K562 (cell line): ENCODE results near the gene UMAD1. TPM values are rescaled to one million over a fixed set of nuclear protein-coding genes. Genes with fewer than 3 reads are reported as not detected.

Experiments
- ATAC-seq: fragments of 200-7000 bp; cut with Tn5 transposase; 3 replicates; pipeline ENCODE4 v1.9.1; 2020; ENCODE audit warnings: moderate library complexity
- BruUV-seq: library from RNA; stranded (reverse); fragments of 400-500 nt; replicated peaks from 2 replicates; lab custom pipeline; 2021; lab: Mats Ljungman, UMichigan
- CTCF ChIA-PET: fragments of 300-600 bp; formaldehyde crosslinking; extraction: SDS; loops from one replicate; lab custom pipeline; 2021; ENCODE audit warnings: low intra/inter-chr PET ratio; lab: Yijun Ruan, JAX
- POLR2A ChIA-PET: fragments of 300-600, 350-650 bp; sonication (Branson Sonifier 250); formaldehyde crosslinking; extraction: SDS; loops from one replicate; lab custom pipeline; 2021; ENCODE audit warnings: antibody characterized with exemption, inconsistent platforms; lab: Yijun Ruan, JAX
- DNase-seq, 4 experiments: peaks; one replicate each; pipeline versions ENCODE4 v3.0.0 to v3.0.0-alpha.2; 2011 to 2018; ENCODE audit warnings: low spot score in 3 of 4, mixed read lengths in 3 of 4; ENCODE audit errors: extremely low read depth in 1 of 4
- FAIRE-seq: peaks from 2 replicates; lab custom pipeline; 2011; peaks lifted over from hg19 to GRCh38; lab: Jason Lieb, UNC
- H2AFZ ChIP-seq: 2 replicates; pipeline ENCODE4 v1.6.0; 2011; ENCODE audit warnings: low read depth, low read length, control low read depth, inconsistent platforms
- H3K27ac ChIP-seq: fragments of 200-600 bp; 3 replicates; pipeline ENCODE4 v1.8.0; 2011; ENCODE audit warnings: low read depth, mild to moderate bottlenecking, control low read depth, inconsistent platforms, low read length, moderate library complexity, mixed read lengths; ENCODE audit errors: extremely low read depth
- H3K27me3 ChIP-seq, 2 experiments: fragments of 300-600 bp in 1 of 2; 2 replicates in 1 of 2; 3 replicates in 1 of 2; pipeline versions ENCODE4 v1.6.0 to v1.8.0; 2011; ENCODE audit warnings: inconsistent platforms in 2 of 2, low read length in 2 of 2, mild to moderate bottlenecking in 1 of 2, mixed read lengths in 1 of 2, moderate library complexity in 1 of 2; ENCODE audit not compliant: control insufficient read depth in 2 of 2, insufficient read depth in 2 of 2
- H3K36me3 ChIP-seq: fragments of 300-600 bp; 3 replicates; pipeline ENCODE4 v1.8.0; 2011; ENCODE audit warnings: mild to moderate bottlenecking, low read length, inconsistent platforms; ENCODE audit not compliant: control insufficient read depth, insufficient read depth
- H3K4me1 ChIP-seq, 2 experiments: fragments of 200-600 bp in 1 of 2; replicated peaks in 1 of 2; 2 replicates in 1 of 2; 3 replicates in 1 of 2; pipeline versions ENCODE4 v1.5.1 to v1.8.0; 2011; ENCODE audit warnings: inconsistent platforms in 2 of 2, low read length in 2 of 2, mild to moderate bottlenecking in 1 of 2, mixed read lengths in 1 of 2, moderate library complexity in 1 of 2; ENCODE audit not compliant: control insufficient read depth in 2 of 2, insufficient read depth in 2 of 2
- H3K4me2 ChIP-seq: 2 replicates; pipeline ENCODE4 v1.6.1; 2011; ENCODE audit warnings: low read length, control low read depth, inconsistent platforms, mixed read lengths; ENCODE audit not compliant: insufficient read depth
- H3K4me3 ChIP-seq: fragments of 200-600 bp; sonication (generic), shearing (Covaris generic); 2 replicates; pipeline ENCODE4 v1.5.1; 2016; ENCODE audit warnings: control low read depth, inconsistent platforms
- H3K79me2 ChIP-seq: fragments of 200-600 bp; 3 replicates; pipeline ENCODE4 v1.8.0; 2011; ENCODE audit warnings: low read length, inconsistent platforms; ENCODE audit not compliant: control insufficient read depth, insufficient read depth
- H3K9ac ChIP-seq, 2 experiments: 2 replicates each; pipeline versions ENCODE4 v1.6.0 to v1.6.1; 2011; ENCODE audit warnings: low read depth in 2 of 2, low read length in 2 of 2, control low read depth in 1 of 2, inconsistent platforms in 1 of 2, mild to moderate bottlenecking in 1 of 2, mixed read lengths in 1 of 2; ENCODE audit not compliant: insufficient read depth in 1 of 2
- H3K9me1 ChIP-seq: one replicate; pipeline ENCODE4 v1.6.0; 2011; ENCODE audit warnings: inconsistent platforms, mild to moderate bottlenecking, low read length, moderate library complexity; ENCODE audit not compliant: control insufficient read depth, insufficient read depth
- H3K9me3 ChIP-seq: replicated peaks from 2 replicates; pipeline ENCODE4 v1.5.1; 2011; ENCODE audit warnings: low read depth, low read length, inconsistent platforms; ENCODE audit not compliant: control insufficient read depth, insufficient read depth
- H4K20me1 ChIP-seq: replicated peaks from 2 replicates; pipeline ENCODE4 v1.6.1; 2011; ENCODE audit warnings: low read length, inconsistent platforms, mixed read lengths; ENCODE audit not compliant: control insufficient read depth, insufficient read depth
- CHD1 ChIP-seq: fragments of 200-600 bp; sonication (generic); IDR thresholded peaks from one replicate; pipeline ENCODE4 v1.6.1; 2012; ENCODE audit warnings: mild to moderate bottlenecking, moderate library complexity, low read length, inconsistent platforms
- CHD4 ChIP-seq: fragments of 200-600 bp; sonication (generic); IDR thresholded peaks from 3 replicates; pipeline ENCODE4 v1.6.1; 2012; ENCODE audit warnings: low read depth, mild to moderate bottlenecking, mixed read lengths, low read length, inconsistent platforms; ENCODE audit not compliant: insufficient read depth, insufficient replicate concordance, poor library complexity, severe bottlenecking
- CTCF ChIP-seq, 3 experiments: IDR thresholded peaks in 2 of 3; conservative IDR thresholded peaks in 1 of 3; 2 replicates each; pipeline ENCODE4 v1.5.1; 2011 to 2012; ENCODE audit warnings: low read length in 3 of 3, mild to moderate bottlenecking in 3 of 3, control low read depth in 2 of 3, improper control_type of control experiment in 1 of 3, inconsistent platforms in 1 of 3, low read depth in 1 of 3, mixed read lengths in 1 of 3, moderate library complexity in 1 of 3; ENCODE audit not compliant: insufficient read depth in 2 of 3
- ELK3 ChIP-seq: fragments of 450-650 bp; formaldehyde crosslinking; IDR thresholded peaks from 2 replicates; pipeline ENCODE4 v1.4.0; 2020; ENCODE audit warnings: mild to moderate bottlenecking
- IRF1 ChIP-seq: sonication (generic); formaldehyde crosslinking; IDR thresholded peaks from 2 replicates; pipeline ENCODE4 v1.8.0; 2022; ENCODE audit warnings: missing genetic modification reagents, mild to moderate bottlenecking, borderline replicate concordance
- MCM3 ChIP-seq: fragments of 450-650 bp; IDR thresholded peaks from 2 replicates; pipeline ENCODE4 v1.6.1; 2016
- TEAD4 ChIP-seq, 2 experiments: sonication (generic) in 1 of 2; formaldehyde crosslinking in 1 of 2; IDR thresholded peaks; 2 replicates each; pipeline versions ENCODE4 v1.6.1 to v1.8.0; 2012 to 2022; ENCODE audit warnings: borderline replicate concordance in 1 of 2, inconsistent platforms in 1 of 2, low read length in 1 of 2, mild to moderate bottlenecking in 1 of 2, missing genetic modification reagents in 1 of 2
- TRIM28 ChIP-seq: fragments of 450-650 bp; IDR thresholded peaks from 2 replicates; pipeline ENCODE4 v1.6.1; 2017
- ZBTB5 ChIP-seq: fragments of 450-650 bp; IDR thresholded peaks from 2 replicates; pipeline ENCODE4 v1.6.1; 2017; ENCODE audit warnings: antibody characterized with exemption
- WGBS: fragments of 100-300 bp; shearing (Covaris generic); methylation state at CpG from one replicate; pipeline ENCODE4 v1.1.6; 2016; ENCODE audit warnings: low coverage, mixed read lengths; ENCODE audit not compliant: insufficient coverage; ENCODE audit errors: missing lambda C conversion rate; 5-methylcytosine and 5-hydroxymethylcytosine counted together
- in situ Hi-C: fragments of 300-500 bp; cut with MboI; formaldehyde crosslinking; loops from 4 replicates; pipeline ENCODE4 v1.15.0; 2018; ENCODE audit warnings: inconsistent platforms, mixed read lengths
- intact Hi-C: fragments of 100-400 bp; cut with micrococcal nuclease; formaldehyde crosslinking; loops from 2 replicates; pipeline ENCODE4 v1.14.2; 2022
- polyA plus RNA-seq, 8 experiments: library from polyadenylated mRNA; depleted of rRNA in 4 of 8; stranded (reverse) in 5 of 8; unstranded in 3 of 8; fragments of >200 nt; fragmentation: Nextera tagmentation in 2 of 8; fragmentation: Illumina TruSeq in 1 of 8; extraction: Ambion mirVana in 2 of 8; extraction: Trizol in 1 of 8; gene quantifications; 2 replicates each; pipeline versions ENCODE4 v1.2.1 to v1.2.3, GENCODE V29; 2011 to 2014; ENCODE audit warnings: inconsistent platforms in 1 of 8, missing spikeins in 1 of 8
- total RNA-seq, 7 experiments: library from RNA; depleted of rRNA in 6 of 7; stranded (reverse); fragments of >200 nt in 6 of 7; fragmentation: Illumina TruSeq in 2 of 7; extraction: Trizol in 2 of 7; gene quantifications; 2 replicates each; pipeline versions ENCODE4 v1.2.1 to v1.2.3, GENCODE V29; 2011 to 2021; ENCODE audit warnings: low replicate concordance in 1 of 7

The UMAD1 gene
- total and polyA plus RNA-seq, 9 of the 15 experiments (the other 6 are each of a cell fraction or from before 2014, with no cell fraction given) = 9.0 to 26.7 (median 13.3) TPM

DNA sequence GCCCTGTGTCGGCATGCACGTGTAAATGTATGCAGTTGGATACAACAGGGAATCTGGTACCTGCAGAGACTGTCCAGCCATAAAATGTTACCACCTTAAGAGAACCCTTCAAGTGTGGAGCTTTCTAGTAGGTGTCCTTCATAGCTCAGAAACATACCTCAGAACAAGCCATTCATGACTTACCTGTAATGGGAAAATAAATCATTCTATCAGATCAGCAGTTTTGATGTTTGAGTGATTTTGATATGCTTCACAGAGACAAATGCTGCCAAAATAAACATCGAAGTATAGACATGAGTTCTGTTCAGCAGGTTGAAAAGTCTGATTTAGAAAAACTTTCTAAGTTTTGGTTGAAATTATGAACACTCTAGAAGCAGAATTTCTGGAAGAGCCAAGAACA lies 33.5 kb upstream of the UMAD1 start:
- TF ChIP-seq TRIM28 = no peak
- TF ChIP-seq ELK3 (CRISPR knock-in tag) = no peak
- TF ChIP-seq TEAD4 (IDR thresholded peaks at IDR 0.05; ENCODE audit: low read length) = no peak
- TF ChIP-seq TEAD4 (CRISPR knock-in tag; IDR thresholded peaks at IDR 0.05; ENCODE audit: borderline replicate concordance) = no peak
- no peak for TF ChIP-seq CHD4
- no peak for TF ChIP-seq IRF1
- no peak for TF ChIP-seq CHD1
- TF ChIP-seq CTCF (IDR thresholded peaks at IDR 0.05 in 2 of 3, conservative IDR thresholded peaks at IDR 0.05 in 1 of 3; ENCODE audit: insufficient read depth in 2 of 3, low read depth in 1 of 3, low read length in 3 of 3) = no peak
- TF ChIP-seq MCM3 = no peak
- TF ChIP-seq ZBTB5 = no peak
- 57% methylated on average over 3 of the region's 3 CpGs for WGBS
- H3K4me2 ChIP-seq = no peak overlapping the region

More for the DNA sequence above, 33.5 kb upstream of the UMAD1 start:
- no peak overlapping the region for H3K9ac ChIP-seq
- no peaks in the 10 kb centered on the region for H3K9me1 ChIP-seq
- no peak overlapping the region for H2AFZ ChIP-seq
- ATAC-seq = no peak
- H3K36me3 ChIP-seq = peaks cover 17% of the 10 kb centered on the region; the same call in 2 of the 3 replicates
- H3K27me3 ChIP-seq = no peaks in the 10 kb centered on the region
- in situ Hi-C loops (no loop called here), intact Hi-C loops (no loop called here)
- H3K4me3 ChIP-seq = no peak overlapping the region
- H3K9me3 ChIP-seq = no peaks in the 10 kb centered on the region
- no peaks in the 10 kb centered on the region for H3K4me1 ChIP-seq
- no peak for FAIRE-seq
- no peak for DNase-seq
- no peak overlapping the region for H3K27ac ChIP-seq
- ChIA-PET CTCF (no interaction called here), POLR2A (no interaction called here)
- H3K79me2 ChIP-seq = no peaks in the 10 kb centered on the region
- H4K20me1 ChIP-seq = no peaks in the 10 kb centered on the region
- BruUV-seq = no TSS peak
